SU-DHL-6 (cell line): ENCODE data around the gene KIF16B.

Source experiments
- H2AFZ ChIP-seq: fragments of 200-600 bp; sonication (generic); 2 replicates; pipeline ENCODE4 v1.6.1; 2014; ENCODE audit warnings: low read depth, mild to moderate bottlenecking, moderate library complexity, mixed read lengths, antibody characterized with exemption, low read length; ENCODE audit not compliant: severe bottlenecking
- H3F3A ChIP-seq: fragments of 200-600 bp; shearing (Covaris generic); 2 replicates; pipeline ENCODE4 v1.6.0; 2016; ENCODE audit warnings: antibody characterized with exemption, mild to moderate bottlenecking; ENCODE audit not compliant: insufficient read depth
- H3K27ac ChIP-seq: fragments of 200-600 bp; sonication (generic); 2 replicates; pipeline ENCODE4 v1.5.1; 2016; ENCODE audit warnings: low read depth, mild to moderate bottlenecking, low read length, moderate library complexity, mixed read lengths
- H3K27me3 ChIP-seq: fragments of 200-600 bp; sonication (generic), shearing (Covaris generic); 2 replicates; pipeline ENCODE4 v1.6.0; 2014; ENCODE audit warnings: mild to moderate bottlenecking, low read length
- H3K36me3 ChIP-seq: fragments of 200-600 bp; sonication (generic); 2 replicates; pipeline ENCODE4 v1.6.1; 2014; ENCODE audit warnings: mild to moderate bottlenecking, low read length, mixed read lengths
- H3K4me2 ChIP-seq: fragments of 300-600, 200-600 bp; shearing (Covaris generic), sonication (generic); 2 replicates; pipeline ENCODE4 v1.6.0; 2014; ENCODE audit warnings: low read length, low read depth, mild to moderate bottlenecking; ENCODE audit not compliant: poor library complexity, severe bottlenecking
- H3K4me3 ChIP-seq: fragments of 200-600 bp; sonication (generic); 2 replicates; pipeline ENCODE4 v1.5.1; 2014; ENCODE audit warnings: antibody characterized with exemption, low read length, mild to moderate bottlenecking, mixed read lengths; ENCODE audit not compliant: insufficient read depth, poor library complexity, severe bottlenecking
- H3K79me2 ChIP-seq: fragments of 200-600 bp; sonication (generic); 2 replicates; pipeline ENCODE4 v1.6.1; 2014; ENCODE audit warnings: mild to moderate bottlenecking, low read length, moderate library complexity; ENCODE audit not compliant: insufficient read depth
- H3K9ac ChIP-seq: fragments of 200-600 bp; sonication (generic); 2 replicates; pipeline ENCODE4 v1.7.0; 2014; ENCODE audit warnings: mild to moderate bottlenecking, low read length
- H3K9me2 ChIP-seq: fragments of 200-600 bp; sonication (generic); replicated peaks from 2 replicates; pipeline ENCODE4 v1.6.1; 2014; ENCODE audit warnings: low read length; ENCODE audit not compliant: insufficient read depth
- H3K9me3 ChIP-seq: fragments of 200-600 bp; sonication (generic); 2 replicates; pipeline ENCODE4 v1.6.1; 2014; ENCODE audit warnings: low read length, mixed read lengths; ENCODE audit not compliant: insufficient read depth
- H4K20me1 ChIP-seq: fragments of 200-600 bp; sonication (generic); 2 replicates; pipeline ENCODE4 v1.6.1; 2014; ENCODE audit warnings: low read depth, mild to moderate bottlenecking, antibody characterized with exemption, low read length, moderate library complexity, mixed read lengths
- CTCF ChIP-seq: fragments of 200-600 bp; sonication (generic); IDR thresholded peaks from one replicate; pipeline ENCODE4 v1.5.1; 2017; ENCODE audit warnings: antibody characterized with exemption, mild to moderate bottlenecking, low read length, moderate library complexity; ENCODE audit not compliant: insufficient read depth, poor library complexity, severe bottlenecking
- EZH2phosphoT487 ChIP-seq: fragments of 200-600 bp; sonication (generic), shearing (Covaris generic); conservative IDR thresholded peaks from 2 replicates; pipeline ENCODE4 v1.6.1; 2018; ENCODE audit warnings: mild to moderate bottlenecking, antibody characterized with exemption, low read length, moderate library complexity, mixed read lengths

The KIF16B gene

DNA sequence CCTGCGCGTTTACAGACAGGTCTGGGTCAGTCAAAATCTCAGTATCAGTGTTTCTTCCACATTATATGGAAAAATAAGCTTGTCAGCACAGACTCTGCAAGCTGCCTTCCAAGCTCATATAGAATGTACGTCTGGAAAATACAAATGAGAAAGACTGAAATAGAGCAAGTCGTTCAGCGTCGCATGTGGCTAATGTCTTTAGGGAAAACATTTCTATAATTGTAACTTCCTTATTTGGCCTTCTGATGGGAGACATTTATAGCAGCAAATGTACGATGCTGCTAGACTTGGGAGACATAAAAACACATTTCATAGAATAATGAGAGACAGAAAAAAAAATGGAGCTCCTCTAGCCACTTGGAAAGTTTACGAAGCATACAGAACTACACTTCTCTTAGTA is 122.2 kb downstream of the KIF16B start:
- H3K9me2 ChIP-seq = no peaks in the 10 kb centered on the region
- H3K79me2 ChIP-seq = no peaks in the 10 kb centered on the region; the same call in 1 of the 2 replicates
- H3K4me2 ChIP-seq = no peak overlapping the region
- TF ChIP-seq CTCF = no peak
- no peak for TF ChIP-seq EZH2phosphoT487
- no peaks in the 10 kb centered on the region for H3K9me3 ChIP-seq
- H3K27ac ChIP-seq = no peak overlapping the region
- no peaks in the 10 kb centered on the region for H3K27me3 ChIP-seq
- H3K36me3 ChIP-seq = no peaks in the 10 kb centered on the region
- H3F3A ChIP-seq = no peaks in the 10 kb centered on the region
- H4K20me1 ChIP-seq = no peaks in the 10 kb centered on the region
- H3K4me3 ChIP-seq = no peak overlapping the region
- no peak overlapping the region for H2AFZ ChIP-seq
- no peak overlapping the region for H3K9ac ChIP-seq

- no peak overlapping the region for H2AFZ ChIP-seq
- H3K79me2 ChIP-seq = no peaks in the 10 kb centered on the region; the same call in 1 of the 2 replicates
- H4K20me1 ChIP-seq = no peaks in the 10 kb centered on the region
- H3K9ac ChIP-seq = no peak overlapping the region
- no peak overlapping the region for H3K27ac ChIP-seq
- H3K9me2 ChIP-seq = no peaks in the 10 kb centered on the region
- H3K36me3 ChIP-seq = no peaks in the 10 kb centered on the region
- TF ChIP-seq CTCF (no peak), EZH2phosphoT487 (no peak)
- H3K4me3 ChIP-seq = no peak overlapping the region
- H3K27me3 ChIP-seq = no peaks in the 10 kb centered on the region
- no peaks in the 10 kb centered on the region for H3F3A ChIP-seq
- H3K9me3 ChIP-seq = no peaks in the 10 kb centered on the region
- no peak overlapping the region for H3K4me2 ChIP-seq
Measured at GRCh38 chr20:16446991-16447390, 126.3 kb downstream of the KIF16B start.

GRCh38 chr20:16446246-16446645 is 127.0 kb downstream of the KIF16B start:
- no peaks in the 10 kb centered on the region for H3F3A ChIP-seq
- TF ChIP-seq EZH2phosphoT487 = no peak
- TF ChIP-seq CTCF = no peak
- no peaks in the 10 kb centered on the region for H3K9me2 ChIP-seq
- no peak overlapping the region for H3K4me2 ChIP-seq
- no peak overlapping the region for H2AFZ ChIP-seq
- no peak overlapping the region for H3K4me3 ChIP-seq
- no peak overlapping the region for H3K9ac ChIP-seq
- H3K27ac ChIP-seq = no peak overlapping the region
- H3K27me3 ChIP-seq = no peaks in the 10 kb centered on the region
- H3K36me3 ChIP-seq = no peaks in the 10 kb centered on the region
- H3K9me3 ChIP-seq = no peaks in the 10 kb centered on the region
- H4K20me1 ChIP-seq = no peaks in the 10 kb centered on the region
- H3K79me2 ChIP-seq = no peaks in the 10 kb centered on the region; the same call in 1 of the 2 replicates
